MM.1S (cell line): ENCODE results near the gene ALDH1L2.

Experiments
- CTCF ChIP-seq: fragments of 300-600 bp; sonication (generic); IDR thresholded peaks from 2 replicates; pipeline ENCODE4 v1.5.1; 2016; ENCODE audit warnings: antibody characterized with exemption, low read length, mixed read lengths
- EZH2phosphoT487 ChIP-seq: fragments of 300-600 bp; sonication (generic); IDR thresholded peaks from 2 replicates; pipeline ENCODE4 v1.6.1; 2018; ENCODE audit warnings: antibody characterized with exemption, low read length

- no peak for TF ChIP-seq CTCF
- TF ChIP-seq EZH2phosphoT487 = no peak
Observed at GRCh38 chr12:105051981-105052380, 32.3 kb downstream of the ALDH1L2 start.
